Activated CD4-positive, alpha-beta T cell treated with anti-CD3 and anti-CD28 coated beads, Interleukin-2, amount 50 U/mL, for 48 hours (primary cell): ENCODE results near the gene CSMD2.

Experiments used
- DNase-seq, 2 experiments: peaks; one replicate each; pipeline ENCODE4 v3.0.0-alpha.2; 2020

The CSMD2 gene

DNA sequence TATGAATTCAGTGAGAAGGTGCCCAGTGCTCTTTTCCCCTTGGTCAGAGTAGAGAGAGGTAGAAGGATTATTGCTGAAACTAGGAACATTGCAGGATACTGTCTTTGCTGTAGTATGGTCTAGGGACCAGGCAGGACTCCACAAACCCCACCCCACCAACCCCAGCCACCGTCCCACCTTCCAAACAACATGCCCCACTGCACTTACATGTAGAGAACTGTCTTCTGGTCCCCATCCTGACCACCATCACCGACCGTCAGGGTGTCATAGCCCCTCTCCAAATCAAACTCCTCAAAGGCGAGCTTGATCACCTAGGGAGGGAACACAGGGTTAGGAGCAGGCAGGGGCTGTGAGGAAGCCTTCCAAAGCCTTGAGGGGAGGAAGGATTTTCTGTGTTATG, 372.8 kb downstream of the CSMD2 start:
- no peak for DNase-seq

DNA sequence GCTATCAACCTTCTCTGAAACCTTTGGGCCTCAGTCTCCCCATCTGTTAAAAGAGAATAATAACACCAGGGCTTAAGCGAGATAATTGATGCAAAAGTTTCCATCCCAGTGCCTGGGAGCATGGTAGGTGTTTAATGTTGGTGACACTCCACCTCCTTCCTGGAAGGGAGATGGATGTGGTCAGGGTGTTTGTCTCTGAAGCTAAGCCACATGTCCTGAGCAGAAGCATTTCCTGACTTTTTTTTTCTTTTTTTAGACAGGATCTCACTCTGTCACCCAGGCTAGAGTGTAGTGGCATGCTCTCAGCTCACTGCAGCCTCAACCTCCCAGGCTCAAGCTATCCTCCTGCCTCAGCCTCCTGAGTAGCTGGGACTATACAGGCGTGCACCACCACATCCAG, 373.8 kb downstream of the CSMD2 start:
- no peak for DNase-seq

DNA sequence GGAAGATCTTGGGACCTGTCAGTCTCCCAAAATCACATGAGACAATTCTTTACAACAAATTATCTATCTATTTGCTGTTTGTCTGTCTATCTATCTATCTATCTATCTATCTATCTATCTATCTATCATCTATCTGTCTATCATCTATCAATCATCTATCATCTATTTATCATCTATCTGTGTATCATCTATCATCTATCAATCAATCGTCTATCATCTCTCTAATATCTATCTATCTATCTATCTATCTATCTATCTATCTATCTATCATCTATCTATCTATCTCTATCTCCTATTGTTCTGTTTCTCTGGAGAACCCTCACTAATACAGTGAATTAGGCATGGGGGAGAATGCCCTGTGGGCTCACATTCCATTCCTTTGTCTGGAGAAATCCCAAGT, 374.5 kb downstream of the CSMD2 start:
- no peak for DNase-seq

DNA sequence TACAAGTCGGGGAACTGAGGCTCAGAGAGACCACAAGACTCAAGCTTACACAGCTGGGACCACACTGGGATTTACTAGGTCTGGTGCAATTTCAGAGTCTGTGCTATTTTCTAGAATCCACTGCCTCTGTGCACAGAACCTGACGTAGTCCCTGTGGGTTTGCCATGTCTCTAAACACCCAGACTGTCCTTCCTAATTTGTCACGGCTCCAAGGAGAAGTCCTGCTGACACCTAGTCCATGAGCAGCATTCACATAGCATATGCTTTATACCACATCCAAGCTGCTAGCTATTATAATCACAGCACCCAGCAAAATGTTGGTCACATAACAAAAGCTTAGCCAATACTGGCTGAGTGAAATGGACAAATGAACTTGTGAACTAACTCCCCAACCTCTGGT, 380.2 kb downstream of the CSMD2 start:
- DNase-seq, result no peak

DNA sequence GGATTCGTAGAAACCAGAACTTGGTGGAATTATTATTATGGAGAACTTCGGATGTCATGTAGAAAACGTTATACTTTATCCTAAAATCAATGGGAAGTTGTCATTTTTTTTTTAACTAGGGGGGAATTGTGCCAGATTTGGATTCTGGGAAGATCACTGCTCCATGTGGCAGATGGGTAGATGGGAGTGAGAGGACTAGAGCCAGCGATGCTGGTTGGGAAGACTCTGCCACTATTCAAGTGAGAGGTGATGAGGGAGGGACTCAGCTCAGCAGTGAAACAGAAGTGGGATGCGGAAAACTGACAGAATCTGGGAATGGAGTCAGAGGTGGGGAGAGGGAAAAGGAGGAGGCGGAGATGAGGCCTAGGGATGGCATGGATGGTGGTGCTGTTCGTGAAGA, 382.3 kb downstream of the CSMD2 start:
- DNase-seq, result no peak

DNA sequence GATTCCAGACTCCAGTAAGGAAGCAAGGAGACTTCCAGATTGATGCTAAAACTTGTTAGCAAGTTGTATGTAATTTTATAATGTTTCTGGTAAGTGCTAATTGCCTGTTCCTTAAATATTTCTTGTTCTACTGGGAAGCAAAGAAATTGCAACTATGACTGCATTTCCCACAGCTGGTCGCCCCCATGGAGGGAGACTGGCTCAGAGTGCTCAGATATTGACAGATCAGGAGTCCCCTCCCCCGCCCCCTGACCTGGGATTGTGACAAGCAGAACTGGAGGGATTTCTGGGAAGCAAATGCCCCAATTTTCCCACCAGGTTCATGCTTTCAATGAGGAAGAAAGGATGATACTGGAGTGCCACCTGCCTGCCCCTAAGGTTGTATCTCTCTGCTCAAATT, 383.4 kb downstream of the CSMD2 start:
- DNase-seq, result no peak

DNA sequence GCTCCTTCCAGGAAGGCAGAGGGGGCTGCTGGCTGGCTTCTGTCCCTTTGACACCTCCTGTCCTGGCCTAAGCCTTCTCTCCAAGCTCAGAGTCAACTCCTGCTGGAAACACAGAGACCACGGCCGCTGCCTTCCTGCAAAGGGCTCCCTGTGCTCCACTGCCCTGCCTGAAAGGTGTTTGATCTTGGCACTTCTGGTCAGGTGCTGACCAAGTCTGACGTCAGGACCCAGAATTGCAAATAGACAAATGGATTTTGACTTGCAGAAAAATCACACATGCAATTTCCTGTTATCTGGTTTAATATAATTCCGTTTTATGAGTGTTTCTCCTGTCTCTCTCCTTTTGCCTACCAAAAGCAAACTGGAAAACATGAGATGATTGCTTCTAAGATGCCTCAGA, 387.7 kb downstream of the CSMD2 start:
- no peak for DNase-seq

DNA sequence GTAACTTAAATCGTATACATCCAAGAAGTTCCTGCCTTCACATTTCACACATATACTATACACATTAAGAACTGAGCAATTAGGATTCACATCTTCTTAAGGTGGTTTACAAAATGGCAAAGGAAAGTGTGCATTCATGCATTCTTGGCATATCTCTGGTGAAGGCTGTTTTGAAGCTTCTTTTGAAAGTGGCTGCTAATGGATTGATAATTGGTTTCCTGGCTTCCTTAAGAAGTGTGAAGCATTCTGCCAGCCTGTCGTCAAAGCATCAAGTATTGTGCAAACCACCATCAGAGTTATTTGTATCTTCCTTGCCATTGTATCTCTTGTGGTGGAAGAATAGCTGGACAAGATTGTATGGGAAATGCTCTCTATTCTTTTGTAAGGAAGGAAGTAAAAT, 396.2 kb downstream of the CSMD2 start:
- DNase-seq, result no peak

DNA sequence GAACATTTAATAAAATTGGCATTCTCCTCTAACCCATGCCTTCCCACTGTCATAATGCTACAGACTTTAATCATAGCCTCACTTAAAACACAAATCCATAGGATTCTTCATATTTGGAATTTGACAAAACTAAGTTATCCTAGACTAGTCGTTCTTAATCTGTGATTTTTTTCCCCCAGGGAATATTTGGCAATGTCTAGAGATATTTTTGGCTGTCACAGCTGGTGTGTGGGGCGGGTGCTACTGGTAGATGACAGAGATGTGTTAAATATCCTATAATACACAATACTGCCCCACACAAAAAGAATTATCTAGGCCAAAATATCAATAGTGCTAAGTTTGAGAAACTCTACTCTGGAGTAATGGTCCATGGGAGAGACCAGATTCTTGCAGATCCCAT, 396.9 kb downstream of the CSMD2 start:
- DNase-seq, result no peak

DNA sequence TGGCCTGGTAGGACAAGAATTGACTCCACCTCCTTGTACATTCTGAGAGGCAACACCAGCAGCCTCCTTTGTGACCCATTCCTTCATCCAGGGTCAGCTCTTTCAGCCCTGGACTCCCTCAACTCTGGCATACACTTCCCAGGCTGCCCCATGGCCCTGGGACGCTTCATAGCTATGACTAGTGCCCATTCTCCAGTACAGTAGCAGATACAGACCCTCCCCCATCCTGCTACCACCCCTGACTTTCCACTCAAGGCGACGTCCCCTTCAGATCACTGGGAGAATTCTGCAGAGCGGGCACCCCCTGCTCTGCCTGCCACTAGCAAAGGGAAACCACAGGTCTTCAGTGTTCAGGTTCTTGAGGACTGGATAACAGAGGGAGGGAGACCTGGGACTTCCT, 400.9 kb downstream of the CSMD2 start:
- no peak for DNase-seq

DNA sequence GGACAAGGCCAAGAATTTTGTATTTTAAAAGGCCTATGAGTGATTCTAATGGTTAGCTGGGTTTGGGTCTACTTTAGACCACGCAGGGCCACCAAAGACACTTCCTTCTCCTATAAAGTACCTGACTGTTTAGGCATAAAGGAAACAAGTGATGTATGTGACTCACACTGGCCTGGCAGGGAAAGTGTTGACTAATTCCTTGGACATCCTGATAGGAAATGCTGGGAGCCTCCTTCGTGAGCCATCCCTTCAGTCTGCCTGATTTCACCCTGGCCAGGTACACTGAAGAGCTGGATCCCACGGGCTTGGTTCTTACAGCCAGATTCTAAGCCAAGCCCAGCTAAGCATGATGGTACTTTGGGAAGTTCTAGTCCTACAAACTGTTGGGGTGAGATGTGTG, 401.6 kb downstream of the CSMD2 start:
- no peak for DNase-seq

DNA sequence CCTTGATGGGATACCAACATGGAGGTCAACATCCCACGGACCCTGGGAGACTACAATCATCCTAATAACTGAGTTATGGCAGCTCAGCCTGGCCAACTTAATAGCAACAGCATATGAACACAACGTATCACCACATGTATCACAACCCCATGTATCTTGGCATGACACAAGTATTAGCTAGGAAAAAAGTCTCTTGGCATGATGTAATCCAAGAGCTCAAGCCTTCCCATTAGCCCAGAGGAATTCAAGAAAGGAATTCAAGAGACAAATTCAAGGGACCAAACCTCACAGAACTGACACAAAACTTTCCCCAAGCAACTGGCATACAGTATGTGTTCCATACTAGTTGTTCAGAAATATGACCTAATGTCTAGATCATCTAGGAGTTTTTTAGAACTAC, 402.1 kb downstream of the CSMD2 start:
- DNase-seq, result no peak

DNA sequence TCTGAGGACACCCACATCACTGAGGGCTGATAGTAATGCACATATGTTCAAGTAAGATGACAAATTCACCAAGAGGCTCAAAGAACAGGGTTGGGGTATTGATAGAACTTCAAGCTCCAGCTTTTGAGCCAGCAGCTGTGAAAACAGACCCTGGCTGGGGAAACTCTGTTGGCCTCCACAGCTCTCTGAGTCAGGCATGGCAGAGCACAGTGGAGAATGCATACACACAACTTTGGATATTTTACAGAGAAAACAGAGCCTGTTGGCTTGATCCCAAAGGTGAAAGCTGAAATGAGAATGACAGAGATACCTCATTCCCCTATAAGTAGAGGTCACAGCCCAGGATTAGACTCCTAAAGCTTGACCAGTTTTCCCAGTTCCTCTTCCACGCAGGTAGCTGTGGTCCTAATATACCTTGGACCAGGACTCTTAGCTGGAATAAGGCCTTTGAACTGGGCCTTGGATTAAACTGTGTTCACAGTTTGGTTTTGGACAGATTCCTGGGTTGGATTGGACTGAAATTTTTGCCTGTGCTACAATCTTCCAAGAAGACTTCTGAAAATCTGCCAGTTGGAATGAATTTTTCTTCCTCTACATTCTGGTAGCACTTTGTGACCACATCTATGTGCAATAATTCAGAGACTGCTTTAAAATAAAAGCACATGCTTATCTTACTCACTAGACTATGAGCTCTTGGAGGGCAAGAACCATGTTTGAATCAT, 402.8 kb downstream of the CSMD2 start:
- DNase-seq, result no peak

DNA sequence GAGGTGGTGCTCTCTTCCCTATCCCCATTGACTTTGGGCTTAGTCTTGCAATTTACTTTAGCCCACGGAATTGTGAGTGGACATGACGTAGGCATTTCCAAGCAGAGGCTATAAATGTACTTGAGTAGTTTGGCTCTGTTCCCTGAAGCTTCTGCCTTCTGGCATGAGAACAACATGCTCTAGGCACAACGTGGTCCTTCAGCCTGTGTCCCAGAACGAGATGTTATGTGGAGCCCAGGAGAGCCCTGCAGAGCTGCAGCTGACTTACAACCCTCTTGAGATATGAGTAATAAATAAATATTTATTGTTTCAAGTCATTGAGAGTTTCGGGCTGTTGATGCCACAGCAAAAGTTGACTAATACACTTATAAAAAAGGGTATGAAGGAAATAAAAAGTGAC, 406.3 kb downstream of the CSMD2 start:
- no peak for DNase-seq

DNA sequence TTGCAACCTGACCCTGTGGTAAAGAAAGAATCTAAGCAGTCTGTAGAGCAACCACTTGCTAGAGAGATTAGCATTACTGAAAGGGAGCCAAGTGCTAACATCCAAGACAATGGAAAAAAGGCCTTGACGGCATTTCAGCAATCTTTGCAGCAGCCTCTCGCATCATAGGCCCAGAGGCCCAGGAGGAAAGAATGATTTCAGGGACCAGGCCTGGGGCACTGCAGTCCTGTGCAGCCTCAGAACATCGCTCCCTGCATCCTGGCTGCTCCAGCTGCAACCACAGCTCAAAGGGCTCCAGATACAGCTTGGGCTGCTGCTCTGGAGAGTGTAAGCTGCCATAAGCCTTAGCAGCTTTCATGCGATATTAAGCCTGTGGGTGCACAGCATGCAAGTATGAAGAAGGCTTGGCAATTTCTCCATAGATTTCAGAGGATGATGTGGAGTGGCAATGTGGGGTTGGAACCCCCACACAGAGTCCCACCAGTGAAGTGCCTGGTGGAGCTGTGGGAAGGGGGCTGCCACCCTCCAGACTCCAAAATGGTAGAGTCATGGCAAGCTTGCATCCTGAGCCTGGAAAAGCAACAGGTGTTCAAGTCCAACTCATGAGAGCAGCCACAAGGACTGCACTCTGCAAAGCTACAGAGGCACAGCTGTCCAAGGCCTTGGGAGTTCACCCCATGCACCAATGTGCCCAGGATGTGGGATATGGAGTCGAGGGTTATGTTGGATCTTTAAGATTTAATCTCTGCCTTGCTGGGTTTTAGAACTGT, 411.8 kb downstream of the CSMD2 start:
- DNase-seq, result no peak

DNA sequence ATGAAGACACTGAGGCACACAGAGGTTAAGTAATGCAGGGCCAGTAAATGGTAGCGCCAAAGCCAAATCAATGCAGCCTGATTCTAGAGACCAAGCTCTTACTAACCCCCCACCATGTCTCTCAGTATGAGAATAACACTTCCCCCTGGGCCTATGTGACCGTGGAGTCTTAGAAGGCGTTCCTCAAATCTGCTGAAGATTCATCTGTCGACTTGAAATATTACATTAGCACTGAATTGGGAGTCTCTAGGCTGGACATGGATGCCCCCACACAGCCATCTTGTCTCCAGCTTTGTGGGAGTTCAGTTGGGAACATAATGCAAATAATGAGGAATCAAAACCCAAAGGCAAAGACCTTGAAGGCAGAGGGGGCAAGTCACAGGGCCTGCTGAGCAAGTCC, 419.1 kb downstream of the CSMD2 start:
- no peak for DNase-seq

DNA sequence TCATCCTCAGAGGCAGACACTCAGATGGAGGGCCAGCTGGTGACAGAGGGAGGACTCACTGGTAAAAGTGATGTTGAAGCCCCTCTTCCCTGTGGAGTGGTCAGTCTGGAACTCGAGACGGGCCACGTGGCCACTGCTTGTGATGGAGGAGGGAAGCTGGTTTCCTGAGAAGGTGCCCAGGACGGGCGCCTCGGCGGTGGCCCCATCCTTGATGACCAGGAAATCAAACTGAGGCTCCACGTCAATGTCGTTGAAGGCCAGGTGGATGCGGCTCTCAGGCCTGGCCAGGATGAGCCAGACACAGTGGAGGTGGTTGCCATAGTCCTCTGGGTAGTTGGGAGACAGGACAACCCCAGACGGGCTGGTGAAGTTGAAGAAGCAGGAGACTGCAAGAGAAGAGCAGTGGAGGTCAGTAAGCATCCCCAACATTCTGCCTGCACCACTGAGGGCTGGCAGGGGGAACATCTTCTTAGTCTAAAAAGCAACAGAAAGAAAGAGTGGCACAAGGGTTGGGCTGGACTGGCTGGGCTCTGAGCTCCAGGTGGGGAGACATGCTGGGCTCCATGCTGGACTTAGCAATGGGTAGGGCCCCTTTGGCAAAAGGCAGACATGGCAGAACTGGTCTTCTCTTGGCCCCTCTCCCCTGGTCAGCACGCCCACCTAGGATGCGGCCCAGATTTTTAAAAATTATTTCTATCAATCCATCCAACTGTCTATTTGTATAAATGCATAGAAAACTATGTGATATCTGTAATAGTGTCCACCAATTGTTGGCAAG, 421.6 kb downstream of the CSMD2 start:
- no peak for DNase-seq

DNA sequence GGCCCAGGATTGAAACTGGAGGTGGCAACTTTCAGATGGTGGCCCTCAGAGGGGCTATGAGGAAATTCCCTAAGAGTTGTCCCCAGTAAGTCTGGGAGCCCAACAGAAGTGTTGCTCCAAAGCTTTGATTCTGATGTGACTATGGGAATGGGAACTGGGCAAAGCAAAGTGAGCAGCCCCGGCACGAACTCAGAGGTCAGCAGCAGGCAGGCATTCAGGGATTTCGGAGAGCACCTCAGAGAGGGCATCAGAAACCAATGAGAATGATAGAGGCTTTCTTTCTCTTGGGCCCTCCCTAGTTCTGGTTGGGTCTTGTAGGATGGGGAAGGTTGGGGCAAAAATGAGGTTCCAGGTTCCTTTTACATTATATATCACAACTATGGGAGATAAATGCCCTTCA, 422.4 kb downstream of the CSMD2 start:
- DNase-seq, result no peak

DNA sequence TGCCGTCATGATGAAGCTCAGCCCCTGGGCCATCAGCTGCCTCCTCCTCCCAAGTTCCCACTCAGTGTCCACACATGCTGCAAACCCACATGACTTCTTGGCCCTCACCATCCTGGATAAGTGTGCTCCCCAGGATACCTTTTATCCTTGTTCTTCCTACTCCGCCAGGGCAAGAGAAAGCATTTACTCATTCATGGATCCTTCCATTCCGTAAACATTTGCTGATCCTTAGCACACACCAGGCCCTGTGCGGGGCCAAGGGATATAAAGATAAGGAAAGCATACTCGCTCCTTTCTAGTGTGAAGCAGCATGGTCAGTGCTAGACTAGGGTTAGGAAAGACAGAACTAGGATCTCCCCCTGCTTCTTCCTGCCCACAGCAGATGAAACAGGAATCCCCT, 423.3 kb downstream of the CSMD2 start:
- no peak for DNase-seq

DNA sequence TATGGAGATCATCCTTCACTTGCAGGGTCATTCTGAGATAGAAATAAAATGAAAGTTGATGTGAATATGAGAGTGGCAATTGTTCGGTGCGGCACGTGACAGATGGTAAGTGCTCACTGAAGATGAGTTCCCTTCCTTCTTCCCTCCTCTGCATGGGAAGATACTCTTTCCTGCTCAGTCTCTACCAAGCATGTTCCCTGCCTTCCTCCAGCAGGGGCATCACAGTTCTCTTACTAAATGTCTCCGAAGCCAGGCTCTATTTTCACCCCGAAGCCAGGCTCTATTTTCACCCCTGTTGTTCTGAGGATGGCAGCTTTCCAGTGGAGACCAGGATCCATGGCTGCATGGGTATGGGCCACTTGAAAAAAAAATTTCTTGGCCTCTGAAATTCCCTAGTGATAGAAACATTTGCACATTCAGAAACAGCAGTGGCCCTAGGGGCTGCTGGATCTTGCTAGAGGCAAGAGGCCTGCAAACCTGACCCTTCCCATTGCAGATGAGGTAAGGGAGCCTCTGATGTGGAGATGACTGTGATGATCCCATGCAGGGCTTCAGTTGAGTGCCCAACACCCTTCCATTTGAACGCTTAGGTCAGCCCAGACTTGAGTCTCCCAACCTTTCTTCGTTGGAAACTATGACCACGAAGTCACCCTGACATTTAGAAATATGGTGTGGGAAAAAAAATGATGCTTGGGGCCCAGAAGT, 424.8 kb downstream of the CSMD2 start:
- no peak for DNase-seq

DNA sequence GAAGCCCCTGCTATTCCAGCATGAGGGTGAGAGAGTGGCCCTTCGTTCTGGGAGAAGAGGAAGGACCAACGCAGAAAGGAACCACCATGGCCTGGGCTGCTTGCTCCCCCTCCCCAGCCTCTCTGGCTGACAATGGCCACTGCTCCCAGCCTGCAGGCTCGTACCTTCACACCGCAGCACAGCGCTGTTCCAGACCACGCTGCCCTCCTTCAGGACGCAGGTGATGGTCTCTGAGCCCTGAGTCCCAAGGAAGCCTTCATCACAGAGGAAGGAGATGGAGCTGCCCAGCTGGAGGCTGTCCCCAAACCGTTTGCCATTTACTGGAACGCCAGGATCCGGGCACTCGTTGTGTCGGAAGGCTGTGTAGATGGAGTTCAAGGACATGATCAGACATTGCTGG, 426.1 kb downstream of the CSMD2 start:
- no peak for DNase-seq

DNA sequence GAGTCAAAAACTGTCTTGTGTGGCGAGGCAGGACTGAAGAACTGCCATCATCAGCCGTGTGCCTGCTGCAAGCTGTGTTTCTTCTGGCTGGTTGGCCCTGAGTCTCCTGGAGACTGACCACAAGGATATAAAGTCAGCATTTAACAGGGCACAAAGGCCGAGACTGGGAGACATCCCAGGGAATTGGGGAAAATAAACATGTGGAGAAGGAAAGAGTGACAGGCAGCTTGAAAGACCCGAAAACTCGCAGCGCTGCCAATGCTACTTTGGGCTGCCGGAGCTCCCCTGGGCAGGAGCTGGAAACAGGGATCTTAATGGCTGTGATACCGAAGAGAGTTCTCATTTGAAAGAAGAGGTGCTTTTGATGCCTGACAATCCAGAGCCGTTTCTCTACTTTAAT, 426.5 kb downstream of the CSMD2 start:
- no peak for DNase-seq

DNA sequence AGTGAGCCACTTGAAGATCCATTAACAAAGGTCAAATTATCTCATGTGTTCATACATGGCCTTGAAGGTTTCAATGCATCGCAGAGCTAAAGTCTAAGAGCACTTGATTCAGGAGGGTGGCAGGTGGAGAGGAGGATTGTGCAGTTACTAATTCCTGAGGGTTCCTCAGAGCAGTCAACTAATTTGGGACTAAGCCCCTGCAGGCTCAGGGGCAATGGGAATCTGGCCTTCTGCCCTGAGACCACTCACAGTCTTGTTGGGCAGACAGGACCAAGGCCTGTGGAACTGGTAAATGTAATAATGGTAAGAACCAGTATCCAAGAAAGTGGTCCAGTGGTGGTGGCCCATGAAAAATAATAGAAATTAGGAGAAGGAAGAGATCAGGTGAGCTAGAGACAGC, 428.5 kb downstream of the CSMD2 start:
- no peak for DNase-seq
